ENCODE data around the gene NR6A1.

The NR6A1 gene

GRCh38 chr9:124602204-124602603, 168.9 kb downstream of the NR6A1 start:
- no peak for DNase-seq

DNA sequence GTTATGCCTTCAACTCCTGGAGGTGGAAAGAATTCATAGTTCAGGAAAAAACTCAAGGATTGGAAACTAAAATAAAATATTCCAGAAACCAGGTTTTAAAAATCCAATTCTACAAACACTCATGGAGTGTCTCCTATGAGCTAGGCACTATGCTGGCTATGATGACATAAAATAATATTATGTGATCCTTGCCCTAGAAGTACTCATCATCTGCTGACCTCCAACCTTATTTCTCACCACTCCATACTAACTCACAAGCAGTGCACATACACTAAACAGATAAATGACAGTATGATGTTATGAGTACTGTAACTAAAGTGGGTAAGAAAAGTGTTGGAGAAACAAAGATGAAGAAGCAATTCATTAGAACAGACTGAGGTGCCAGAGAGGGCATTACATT, 170.7 kb downstream of the NR6A1 start:
- DNase-seq: no peak

DNA sequence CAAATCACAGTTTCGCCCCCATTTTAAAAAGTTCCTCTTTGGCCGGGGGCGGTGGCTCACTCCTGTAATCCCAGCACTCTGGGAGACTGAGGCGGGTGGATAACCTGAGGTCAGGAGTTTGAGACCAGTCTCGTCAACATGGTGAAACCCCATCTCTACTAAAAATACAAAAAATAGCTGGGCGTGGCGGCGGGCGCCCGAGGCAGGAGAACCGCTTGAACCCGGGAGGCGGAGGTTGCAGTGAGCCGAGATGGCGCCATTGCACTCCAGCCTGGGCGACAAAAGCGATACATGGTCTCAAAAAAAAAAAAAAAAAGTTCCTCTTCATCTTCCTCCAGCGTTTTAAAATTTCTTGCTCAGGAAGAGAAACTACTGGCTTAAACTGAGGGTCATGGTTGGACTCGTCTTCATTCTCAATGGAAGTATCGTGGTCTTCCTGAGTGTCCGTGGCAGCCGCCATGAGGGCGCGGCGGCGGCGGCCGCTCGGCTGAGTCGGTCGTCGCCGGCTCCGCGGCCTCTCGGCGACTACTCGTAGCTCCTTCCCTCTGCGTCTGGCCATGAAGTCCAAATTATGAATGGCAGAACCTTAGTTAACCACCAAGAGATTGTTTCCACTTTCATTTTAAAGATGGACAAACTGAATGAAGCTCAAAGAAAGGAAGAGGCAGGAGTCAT, 171.9 kb downstream of the NR6A1 start:
- no peak for DNase-seq

DNA sequence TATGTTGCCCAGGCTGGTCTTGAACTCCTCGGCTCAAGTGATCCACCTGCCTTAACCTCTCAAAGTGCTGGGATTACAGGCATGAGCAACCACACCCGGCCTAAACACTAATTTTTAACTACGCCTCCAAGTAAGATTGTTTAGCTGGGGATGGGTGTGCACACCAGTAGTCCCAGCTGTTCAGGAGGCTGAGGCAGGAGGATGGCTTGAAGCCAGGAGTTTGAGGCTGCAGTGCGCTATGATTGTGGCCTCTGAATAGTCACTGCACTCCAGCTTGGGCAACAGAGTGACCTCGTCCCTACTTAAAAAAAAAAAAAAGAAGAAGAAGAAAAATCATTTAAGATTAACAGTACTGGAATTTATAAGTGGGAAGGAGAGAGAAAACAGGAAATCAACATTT, 173.1 kb downstream of the NR6A1 start:
- no peak for DNase-seq

- DNase-seq: no peak
Observed at GRCh38 chr9:124596172-124596839, 174.8 kb downstream of the NR6A1 start.

DNA sequence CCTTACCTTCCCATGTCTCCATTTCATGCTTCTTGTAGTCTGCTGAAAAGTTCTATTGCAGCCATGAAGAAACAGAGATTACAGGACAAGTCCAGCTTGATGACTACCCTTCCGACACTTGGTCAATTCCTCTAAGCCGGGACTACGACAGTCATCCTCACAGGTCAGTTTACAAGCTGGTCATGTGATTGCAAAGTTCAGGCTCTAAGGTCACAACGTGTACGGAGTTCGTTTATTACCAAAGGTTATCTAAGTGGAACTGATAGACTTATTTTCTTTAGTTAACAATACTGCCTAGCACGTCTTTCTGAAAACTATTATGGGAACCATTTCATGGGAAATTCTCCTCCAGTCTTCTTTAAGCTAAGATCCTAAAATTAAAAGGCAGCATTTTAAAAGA, 175.4 kb downstream of the NR6A1 start:
- no peak for DNase-seq

DNA sequence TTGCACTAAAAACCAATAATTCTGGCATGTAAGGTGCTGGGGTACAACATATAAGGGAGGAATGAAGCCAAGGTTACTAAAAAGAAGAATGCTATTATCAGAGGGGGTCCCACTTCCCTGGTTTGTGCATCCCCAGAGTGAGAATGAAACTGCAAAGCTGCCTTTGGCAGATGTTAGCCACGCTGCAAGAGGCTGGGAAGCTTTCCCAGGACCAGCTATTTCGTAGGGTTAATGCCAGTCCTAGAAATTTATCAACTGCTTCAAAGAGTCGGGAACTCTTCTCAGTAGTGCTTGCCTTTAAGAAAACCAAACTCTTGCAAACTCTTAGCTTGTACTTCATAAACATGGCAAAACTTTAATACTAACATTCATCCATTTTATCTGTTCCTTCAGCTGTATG, 176.4 kb downstream of the NR6A1 start:
- DNase-seq: no peak

DNA sequence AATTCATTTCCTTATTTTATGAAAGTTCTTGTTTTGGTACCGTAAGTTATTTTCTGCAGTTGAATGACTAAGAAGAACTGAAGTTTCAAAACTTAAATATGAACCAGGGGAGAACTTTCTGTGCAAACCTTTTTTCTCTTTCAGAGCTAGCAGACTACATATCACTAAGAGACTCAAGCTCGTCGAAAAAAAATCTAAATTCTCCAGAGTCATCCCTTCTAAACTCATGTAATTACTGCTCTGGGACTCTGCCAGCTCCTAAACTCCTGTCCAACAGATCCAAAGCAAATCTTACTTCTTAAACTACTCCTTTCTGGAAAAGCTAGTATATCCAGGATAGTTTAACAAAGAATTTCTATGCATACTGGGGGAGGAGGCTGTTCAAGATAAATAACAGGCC, 176.9 kb downstream of the NR6A1 start:
- DNase-seq: no peak

DNA sequence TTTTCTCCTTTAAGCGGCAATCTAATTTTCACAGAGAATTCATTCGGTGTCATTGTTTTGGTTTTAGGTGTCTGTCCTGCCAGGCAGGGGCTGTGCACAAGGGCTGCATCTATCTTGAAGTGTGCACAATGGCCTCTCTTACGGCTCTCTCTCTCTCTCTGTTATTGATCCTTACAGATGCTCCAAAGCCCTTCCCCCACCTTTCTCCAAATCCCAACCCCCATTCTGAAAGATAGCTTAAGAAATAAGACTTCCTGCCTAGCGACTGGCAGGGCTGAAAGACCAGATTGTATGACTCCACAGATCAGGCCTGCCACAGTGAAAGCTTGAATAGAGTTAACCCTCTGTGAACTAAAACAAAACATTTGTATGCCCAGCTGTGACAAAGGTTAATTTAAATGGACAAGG, 177.5 kb downstream of the NR6A1 start:
- DNase-seq: no peak

- no peak for DNase-seq
Observed at GRCh38 chr9:124593200-124593599, 177.9 kb downstream of the NR6A1 start.

DNA sequence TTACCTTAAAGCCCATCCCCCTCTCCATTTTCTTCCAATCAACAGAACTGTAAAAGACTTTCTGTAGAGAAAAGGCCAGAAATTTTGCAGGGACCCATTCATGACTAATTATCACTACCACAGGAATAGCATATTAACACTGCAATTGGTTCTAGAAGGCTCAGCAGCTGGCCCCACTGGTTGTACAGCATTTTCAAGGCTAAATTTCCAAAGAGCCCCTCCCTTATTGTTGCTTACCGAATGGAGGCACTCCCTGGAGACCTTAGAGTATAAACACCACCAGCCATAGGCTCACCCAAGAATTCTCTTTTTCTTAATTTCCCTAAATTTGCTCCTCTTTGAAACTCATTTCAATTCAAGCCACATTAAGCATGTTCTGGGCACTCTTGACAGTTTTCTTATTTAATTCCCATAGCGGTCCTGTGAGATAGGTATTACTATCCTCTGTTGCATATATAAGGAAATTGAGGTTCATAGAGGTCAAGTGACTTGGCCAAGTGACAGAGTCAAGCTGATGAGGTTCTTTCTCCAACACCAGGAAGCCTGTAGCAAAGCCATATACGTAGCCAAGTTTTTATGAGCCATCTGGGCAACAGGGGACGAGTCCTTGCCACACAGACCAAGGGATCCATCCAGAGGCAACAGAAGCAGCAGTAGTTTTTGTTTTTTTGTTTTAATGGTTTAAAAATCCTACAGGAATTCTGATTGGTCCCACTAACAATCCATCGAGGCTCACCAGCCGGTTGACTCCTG, 180.0 kb downstream of the NR6A1 start:
- DNase-seq: no peak

DNA sequence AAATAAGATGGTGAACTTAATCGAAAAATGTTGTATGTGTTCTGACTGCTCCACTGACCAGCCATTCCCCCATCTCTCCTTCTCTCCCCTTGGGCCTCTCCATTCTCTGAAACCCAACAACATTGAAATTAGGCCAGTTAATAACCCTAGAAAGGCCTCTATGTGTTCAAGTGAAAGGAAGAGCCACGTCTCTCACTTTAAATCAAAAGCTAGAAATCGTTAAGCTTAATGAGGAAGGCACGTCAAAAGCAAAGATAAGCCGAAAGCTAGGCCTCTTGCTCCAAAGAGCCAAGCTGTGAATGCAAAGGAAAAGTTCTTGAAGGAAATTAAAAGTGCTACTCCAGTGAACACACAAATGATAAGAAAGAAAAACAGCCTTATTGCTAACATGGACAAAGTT, 186.5 kb downstream of the NR6A1 start:
- no peak for DNase-seq

DNA sequence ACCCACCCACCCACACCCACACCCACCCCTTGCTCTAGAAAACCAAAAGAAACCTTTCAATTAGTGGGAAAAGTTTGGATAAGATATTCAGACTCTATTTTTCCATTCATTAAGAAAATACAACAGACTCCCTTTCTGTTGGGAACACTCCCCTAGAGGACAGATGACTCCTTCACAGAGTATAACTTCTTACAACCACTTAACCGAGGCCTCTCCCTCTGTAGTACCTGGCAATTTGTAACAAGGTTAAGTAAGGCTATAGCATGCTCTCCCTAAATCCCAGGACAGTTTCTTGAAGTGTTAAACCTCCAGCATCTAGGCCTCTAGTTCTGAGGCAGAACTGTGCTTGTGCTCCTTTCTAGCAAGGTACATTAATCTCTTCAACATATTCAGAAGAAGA, 188.0 kb downstream of the NR6A1 start:
- DNase-seq: no peak

- no peak for DNase-seq
Observed at GRCh38 chr9:124580186-124580585, 190.9 kb downstream of the NR6A1 start.

GRCh38 chr9:124576751-124577150, 194.4 kb downstream of the NR6A1 start:
- no peak for DNase-seq

DNA sequence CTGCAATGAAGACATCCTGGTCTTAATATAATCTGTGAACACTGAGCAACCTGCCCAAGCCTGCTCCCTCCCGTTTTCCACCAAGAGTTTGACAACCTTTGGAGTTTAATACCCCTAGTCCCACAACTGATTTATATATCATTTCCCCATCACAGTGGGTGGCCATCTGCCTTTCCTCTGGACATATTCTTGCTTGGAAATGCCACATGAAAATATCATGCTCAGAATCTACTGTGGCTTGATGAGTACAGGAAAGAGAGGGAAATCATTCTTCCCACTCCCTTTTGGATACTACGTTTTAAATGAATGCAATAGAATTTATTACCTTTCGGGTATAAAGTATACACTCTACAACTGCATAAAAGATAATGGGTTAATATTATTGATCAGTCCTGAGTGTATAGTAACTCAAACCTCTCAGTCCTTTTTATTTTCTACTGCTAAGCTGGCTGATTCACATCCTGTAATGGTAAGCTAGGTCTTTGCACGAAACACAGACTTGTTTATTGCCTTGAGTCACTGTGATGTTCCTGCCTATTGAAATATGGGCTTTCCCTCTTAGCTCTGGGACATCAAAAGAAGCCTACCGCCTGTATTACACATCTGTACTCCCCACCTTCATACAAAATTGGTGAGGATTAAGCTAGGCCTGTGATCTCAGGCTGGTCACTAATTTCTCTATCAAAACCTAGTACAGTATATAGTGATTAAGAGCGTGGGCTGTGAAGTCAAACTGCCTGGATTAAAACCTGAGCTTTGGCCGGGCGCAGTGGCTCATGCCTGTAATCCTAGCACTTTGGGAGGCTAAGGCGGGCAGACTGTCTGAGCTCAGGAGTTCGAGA, 196.4 kb downstream of the NR6A1 start:
- DNase-seq: no peak

- DNase-seq: no peak
Observed at GRCh38 chr9:124570942-124571666, 200.0 kb downstream of the NR6A1 start.

DNA sequence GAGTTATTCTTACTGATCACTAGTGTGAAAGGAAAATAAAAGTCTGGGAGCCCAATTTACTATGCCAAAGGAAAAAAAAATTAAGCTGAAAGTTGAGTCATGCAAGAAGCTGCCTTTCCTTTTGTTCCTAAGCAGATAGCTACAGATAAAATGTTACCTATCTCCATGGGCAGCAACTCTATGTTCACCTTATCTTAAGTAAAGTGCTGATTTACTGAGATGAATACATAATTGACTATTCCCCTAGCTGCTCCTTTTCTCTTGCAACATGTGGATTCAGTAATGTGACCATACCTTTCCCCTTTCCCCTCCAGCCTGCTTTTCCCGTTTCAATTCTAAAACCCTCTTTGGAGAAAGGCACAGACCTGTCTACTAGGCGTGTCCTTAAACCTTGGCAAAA, 201.2 kb downstream of the NR6A1 start:
- DNase-seq: no peak

- no peak for DNase-seq
Observed at GRCh38 chr9:124567362-124567761, 203.7 kb downstream of the NR6A1 start.

- no peak for DNase-seq
Observed at GRCh38 chr9:124562328-124562727, 208.8 kb downstream of the NR6A1 start.

- no peak for DNase-seq
Observed at GRCh38 chr9:124559871-124560270, 211.2 kb downstream of the NR6A1 start.

DNA sequence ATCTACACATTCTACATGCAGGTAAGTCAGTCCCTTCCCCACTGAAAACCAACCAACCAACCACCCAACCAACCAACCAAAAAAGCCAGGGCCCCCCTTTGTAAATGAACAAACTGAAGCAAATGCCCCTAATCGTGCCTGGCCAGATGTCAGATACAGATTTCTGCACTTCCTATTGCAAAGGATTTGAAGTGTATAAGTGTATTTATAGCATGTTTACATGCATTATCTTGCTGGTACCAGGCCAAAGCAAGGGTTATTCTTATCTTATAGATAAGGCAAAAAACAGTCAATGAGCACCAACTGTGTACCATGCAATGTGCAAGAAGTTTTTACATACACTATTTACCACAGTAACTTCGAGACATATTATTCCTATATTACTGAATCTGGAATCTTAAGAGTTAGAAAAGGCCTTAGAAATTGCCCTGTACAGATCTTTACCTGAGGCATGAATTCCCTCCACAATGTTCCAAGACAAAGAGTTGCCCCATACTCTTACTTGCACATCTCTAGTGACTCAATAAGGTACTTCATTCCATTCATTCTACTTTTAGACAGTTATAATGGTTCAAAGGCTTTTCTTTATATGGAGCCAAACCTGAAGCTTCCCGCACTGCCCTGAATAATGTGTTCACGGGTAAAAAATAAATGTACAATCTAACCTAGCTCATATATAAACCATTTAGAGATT, 212.2 kb downstream of the NR6A1 start:
- no peak for DNase-seq
